OCI-LY1 (cell line): ENCODE measurements around the gene GCN1.

Source experiments
- CTCF ChIP-seq: fragments of 200-600 bp; sonication (generic), shearing (Covaris generic); IDR thresholded peaks from 2 replicates; pipeline ENCODE4 v1.5.1; 2017; ENCODE audit warnings: mild to moderate bottlenecking, antibody characterized with exemption, low read length, moderate library complexity, mixed read lengths
- EZH2 ChIP-seq: fragments of 200-600 bp; sonication (generic), shearing (Covaris generic); IDR thresholded peaks from 2 replicates; pipeline ENCODE4 v1.8.0; 2017; ENCODE audit warnings: borderline replicate concordance, mixed run types, mild to moderate bottlenecking, antibody characterized with exemption, low read length, moderate library complexity, mixed read lengths

DNA sequence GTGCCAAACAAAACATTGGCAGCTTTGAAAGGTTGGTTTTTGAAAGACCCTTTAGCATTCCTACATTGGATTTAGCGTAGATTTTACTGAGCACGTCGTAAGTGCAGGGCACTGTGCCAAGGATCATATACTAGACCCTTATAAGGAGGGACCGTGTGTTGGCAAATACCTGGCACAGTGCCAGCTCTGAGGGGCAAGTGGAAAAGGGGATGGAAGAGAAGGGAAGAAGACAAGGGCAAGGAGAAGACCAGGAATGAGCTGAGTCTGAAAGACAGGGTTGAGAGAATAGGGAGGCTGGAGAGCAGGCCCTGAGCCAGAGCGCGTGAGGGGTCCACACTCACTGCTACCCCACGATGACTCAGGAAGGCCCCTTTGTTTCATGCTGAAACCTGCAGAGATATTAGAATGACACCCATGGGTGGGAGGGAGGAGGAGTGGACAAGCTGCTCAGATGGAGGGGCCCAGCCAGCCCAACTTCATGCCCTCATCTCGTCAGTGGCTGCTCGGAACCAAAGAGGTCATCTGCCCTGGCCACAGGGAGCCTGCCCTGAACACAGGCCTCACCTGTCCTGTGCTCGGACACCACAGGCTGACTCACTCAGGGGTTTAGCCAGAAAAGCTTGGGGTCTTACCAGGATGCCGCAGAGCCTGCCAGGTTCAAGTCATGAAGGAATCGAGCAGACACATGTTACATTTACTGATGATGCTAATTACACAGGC is 103.0 kb downstream of the GCN1 start:
- TF ChIP-seq CTCF = no peak
- no peak for TF ChIP-seq EZH2
